SKM-1 treated with dmso at 0.1 percent for 144 hours (cell line): ENCODE data around the gene DNPEP.
"Not testable (repeated sequence)": the region's sequence is repeated elsewhere in the genome, so short reads cannot be mapped to it uniquely, and the experiment has no call there.

Source experiments
- DNase-seq: peaks from one replicate; lab custom pipeline; 2025; ENCODE audit not compliant: unreplicated experiment; lab: John Stamatoyannopoulos, UW

Gene DNPEP

GRCh38 chr2:219402665-219403515 is 15.2 kb upstream of the DNPEP start:
- DNase-seq: peak; percentile 62

- DNase-seq: peak; percentile 41
These were observed 13.9 kb upstream of the DNPEP start for GRCh38 chr2:219401606-219402005.

GRCh38 chr2:219400562-219400961 is 12.8 kb upstream of the DNPEP start:
- no peak for DNase-seq

GRCh38 chr2:219399716-219400478 is 12.2 kb upstream of the DNPEP start:
- DNase-seq: no peak

- no peak for DNase-seq
These were observed 11.1 kb upstream of the DNPEP start for GRCh38 chr2:219398721-219399363.

GRCh38 chr2:219396863-219397457 is 9.2 kb upstream of the DNPEP start:
- DNase-seq: no peak

- DNase-seq: no peak
These were observed 7.9 kb upstream of the DNPEP start for GRCh38 chr2:219395609-219396008.

GRCh38 chr2:219395056-219395455 is 7.3 kb upstream of the DNPEP start:
- DNase-seq: not testable (repeated sequence)

GRCh38 chr2:219392754-219393153 is 5.0 kb upstream of the DNPEP start:
- no peak for DNase-seq

- no peak for DNase-seq
These were observed 1.1 kb upstream of the DNPEP start for GRCh38 chr2:219388907-219389156.

GRCh38 chr2:219388121-219388906 is 602 bp upstream of the DNPEP start:
- DNase-seq: peak; percentile 92

GRCh38 chr2:219386532-219387280 is 1.0 kb downstream of the DNPEP start:
- DNase-seq: no peak

- DNase-seq: no peak
These were observed 1.7 kb downstream of the DNPEP start for GRCh38 chr2:219385958-219386520.

GRCh38 chr2:219384859-219385258 is 2.9 kb downstream of the DNPEP start:
- DNase-seq: no peak

- DNase-seq: no peak
These were observed 3.5 kb downstream of the DNPEP start for GRCh38 chr2:219384083-219384713.

- DNase-seq: no peak
These were observed 6.3 kb downstream of the DNPEP start for GRCh38 chr2:219381448-219381847.

- no peak for DNase-seq
These were observed 6.8 kb downstream of the DNPEP start for GRCh38 chr2:219380926-219381325.

- no peak for DNase-seq
These were observed 9.4 kb downstream of the DNPEP start for GRCh38 chr2:219378163-219378851.

GRCh38 chr2:219369447-219369861 is 18.3 kb downstream of the DNPEP start:
- DNase-seq: no peak
